A549 (cell line): ENCODE data around the gene SNAP29. TPM values are rescaled to one million over a fixed set of nuclear protein-coding genes. Genes with fewer than 3 reads are reported as not detected.

ENCODE experiments used
- ATAC-seq, 2 experiments: fragments of 200-7000 bp in 1 of 2; fragments of >200 bp in 1 of 2; cut with Nextera tagmentation in 1 of 2; cut with Tn5 transposase in 1 of 2; 3 replicates each; pipeline versions ENCODE4 v1.8.0 to v1.9.1; 2018 to 2020; ENCODE audit warnings: mild to moderate bottlenecking in 1 of 2, moderate library complexity in 1 of 2
- CTCF ChIA-PET: fragments of 300-600 bp; sonication (Branson Sonifier 250); formaldehyde crosslinking; extraction: SDS; loops from one replicate; lab custom pipeline; 2021; ENCODE audit warnings: antibody characterized with exemption, inconsistent platforms; lab: Yijun Ruan, JAX
- POLR2A ChIA-PET: fragments of 350-600 bp; formaldehyde crosslinking; extraction: SDS; loops from one replicate; lab custom pipeline; 2021; ENCODE audit warnings: antibody characterized with exemption, inconsistent platforms; lab: Yijun Ruan, JAX
- DNase-seq, 2 experiments: peaks; one replicate each; pipeline versions ENCODE4 v3.0.0 to v3.0.0-alpha.2; 2011 to 2016; ENCODE audit warnings: low read depth in 1 of 2, low spot score in 1 of 2
- FAIRE-seq: peaks from 2 replicates; lab custom pipeline; 2011; peaks lifted over from hg19 to GRCh38; lab: Jason Lieb, UNC
- H3K27ac ChIP-seq, 2 experiments: fragments of >200 bp; sonication (Bioruptor Twin); formaldehyde crosslinking; 3 replicates each; pipeline ENCODE4 v1.5.1; 2016 to 2017
- H3K4me1 ChIP-seq: fragments of >200 bp; sonication (Bioruptor Twin); formaldehyde crosslinking; 3 replicates; pipeline ENCODE4 v1.6.1; 2016
- H3K4me2 ChIP-seq: fragments of >200 bp; sonication (Bioruptor Twin); formaldehyde crosslinking; 3 replicates; pipeline ENCODE4 v1.6.1; 2016
- H3K4me3 ChIP-seq: fragments of >200 bp; sonication (Bioruptor Twin); formaldehyde crosslinking; 3 replicates; pipeline ENCODE4 v1.5.1; 2016
- H3K9me3 ChIP-seq: fragments of >200 bp; sonication (Bioruptor Twin); formaldehyde crosslinking; 3 replicates; pipeline ENCODE4 v1.6.1; 2016
- CBX2 ChIP-seq: fragments of 200-600 bp; sonication (generic); IDR thresholded peaks from 2 replicates; pipeline ENCODE4 v1.6.1; 2016; ENCODE audit warnings: low read depth, mild to moderate bottlenecking, borderline replicate concordance
- CEBPB ChIP-seq, 2 experiments: fragments of >200 bp in 1 of 2; sonication (Bioruptor Twin) in 1 of 2; formaldehyde crosslinking in 1 of 2; IDR thresholded peaks; 2 replicates each; pipeline ENCODE4 v1.6.1; 2012 to 2016
- EP300 ChIP-seq, 2 experiments: fragments of >200 bp; sonication (Bioruptor Twin); formaldehyde crosslinking; IDR thresholded peaks; 2 replicates in 1 of 2; 3 replicates in 1 of 2; pipeline ENCODE4 v1.6.1; 2016 to 2017
- FOSB ChIP-seq: fragments of 250-450 bp; sonication (Bioruptor Pico); IDR thresholded peaks from 2 replicates; pipeline ENCODE4 v1.5.0; 2020; ENCODE audit warnings: mild to moderate bottlenecking, moderate library complexity
- GATA3 ChIP-seq: IDR thresholded peaks from 2 replicates; pipeline ENCODE4 v1.6.1; 2012; ENCODE audit warnings: borderline replicate concordance
- HOXB13 ChIP-seq: fragments of 250-450 bp; sonication (Bioruptor Pico); IDR thresholded peaks from 2 replicates; pipeline ENCODE4 v1.5.0; 2020; ENCODE audit warnings: low read depth, mild to moderate bottlenecking, moderate library complexity
- JUNB ChIP-seq: fragments of >200 bp; sonication (Bioruptor Twin); formaldehyde crosslinking; IDR thresholded peaks from 2 replicates; pipeline ENCODE4 v1.6.1; 2016
- MAFK ChIP-seq: fragments of 450-650 bp; IDR thresholded peaks from 2 replicates; pipeline ENCODE4 v1.6.1; 2014; ENCODE audit not compliant: partially characterized antibody
- MAZ ChIP-seq: fragments of 150-350 bp; IDR thresholded peaks from 2 replicates; pipeline ENCODE4 v1.6.1; 2014; ENCODE audit warnings: antibody characterized with exemption, low read depth, low read length, borderline replicate concordance
- POLR2A ChIP-seq: IDR thresholded peaks from 2 replicates; pipeline ENCODE4 v1.6.1; 2012; ENCODE audit warnings: mild to moderate bottlenecking, low read length
- RARB ChIP-seq: fragments of 250-450 bp; sonication (Bioruptor Pico); IDR thresholded peaks from 2 replicates; pipeline ENCODE4 v1.8.0; 2021; ENCODE audit warnings: mild to moderate bottlenecking, moderate library complexity
- RFX5 ChIP-seq: fragments of 450-650 bp; IDR thresholded peaks from 2 replicates; pipeline ENCODE4 v1.7.1; 2014; ENCODE audit warnings: antibody characterized with exemption, mild to moderate bottlenecking, moderate library complexity
- RNF2 ChIP-seq: fragments of 200-600 bp; sonication (generic); IDR thresholded peaks from 2 replicates; pipeline ENCODE4 v1.6.1; 2016; ENCODE audit warnings: low read depth, mild to moderate bottlenecking, antibody characterized with exemption, moderate library complexity, borderline replicate concordance
- TFCP2L1 ChIP-seq: fragments of 250-450 bp; sonication (Bioruptor Pico); IDR thresholded peaks from 2 replicates; pipeline ENCODE4 v1.5.0; 2021; ENCODE audit warnings: mild to moderate bottlenecking
- TP53 ChIP-seq: fragments of 250-450 bp; sonication (Bioruptor Pico); IDR thresholded peaks from 2 replicates; pipeline ENCODE4 v1.5.0; 2021; ENCODE audit warnings: mild to moderate bottlenecking, moderate library complexity
- ZFP36 ChIP-seq: fragments of 450-650 bp; IDR thresholded peaks from 2 replicates; pipeline ENCODE4 v1.6.1; 2014; ENCODE audit warnings: borderline replicate concordance; ENCODE audit not compliant: partially characterized antibody
- ZNF302 ChIP-seq: fragments of 250-450 bp; sonication (Bioruptor Pico); IDR thresholded peaks from 2 replicates; pipeline ENCODE4 v1.9.0; 2021; ENCODE audit warnings: inconsistent platforms, mild to moderate bottlenecking, moderate library complexity
- WGBS: methylation state at CpG from one replicate; pipeline ENCODE4 v1.1.6; 2017; ENCODE audit errors: missing lambda C conversion rate; 5-methylcytosine and 5-hydroxymethylcytosine counted together
- polyA plus RNA-seq, 4 experiments: library from polyadenylated mRNA; depleted of rRNA in 3 of 4; stranded (reverse); fragments of >200 nt; fragmentation: RNase III in 1 of 4; extraction: RNeasy Plus Mini Kit Qiagen cat#74134 plus additional on column Dnase treatment in 1 of 4; gene quantifications; 2 replicates in 3 of 4; 3 replicates in 1 of 4; pipeline ENCODE4 v1.2.3, GENCODE V29; 2011 to 2017
- TF ChIP-seq, protein P1 (sequence below): fragments of >200 bp; sonication (Bioruptor Twin); formaldehyde crosslinking; IDR thresholded peaks from 3 replicates; pipeline ENCODE4 v1.6.1; 2016
- TF ChIP-seq, protein P2 (sequence below): fragments of 150-350 bp; IDR thresholded peaks from 2 replicates; pipeline ENCODE4 v1.6.1; 2014; ENCODE audit warnings: low read depth, mild to moderate bottlenecking, low read length
- TF ChIP-seq, protein P3 (sequence below): IDR thresholded peaks from 2 replicates; pipeline ENCODE4 v1.6.1; 2012
- TF ChIP-seq, protein P4 (sequence below): fragments of 250-450 bp; sonication (Bioruptor Pico); IDR thresholded peaks from 2 replicates; pipeline ENCODE4 v1.5.0; 2021; ENCODE audit warnings: mild to moderate bottlenecking, moderate library complexity, borderline replicate concordance
- TF ChIP-seq, protein P5 (sequence below): fragments of 450-650 bp; IDR thresholded peaks from 2 replicates; pipeline ENCODE4 v1.6.1; 2014; ENCODE audit warnings: antibody characterized with exemption
- TF ChIP-seq, protein P6 (sequence below): IDR thresholded peaks from 2 replicates; pipeline ENCODE4 v1.6.1; 2012; ENCODE audit warnings: low read depth, borderline replicate concordance

The SNAP29 gene
- polyA plus RNA-seq, 2 of the 4 experiments (the other 2 are of a cell fraction), result 14.2 to 20.1 TPM

DNA sequence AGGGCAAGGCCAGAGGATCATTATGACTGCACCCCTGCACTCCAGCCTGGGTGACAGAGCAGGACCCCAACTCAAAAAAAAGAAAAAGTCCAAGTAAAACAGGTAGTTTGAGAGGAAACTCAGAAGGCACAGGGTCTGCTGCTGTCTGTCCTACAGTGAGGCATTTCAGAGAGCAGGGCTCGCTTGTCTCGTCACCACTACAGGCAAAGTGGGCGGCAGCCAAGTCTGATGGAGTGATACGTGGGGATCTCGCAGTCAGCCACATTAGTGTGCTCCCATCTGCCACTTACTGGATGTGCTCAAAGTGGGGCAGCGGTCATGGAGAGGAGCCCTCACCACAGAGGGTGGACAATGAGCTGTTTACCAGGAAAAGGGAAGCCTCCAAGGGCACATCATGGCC is 42.2 kb upstream of the SNAP29 start (continued):
- TF ChIP-seq, protein P1, sequence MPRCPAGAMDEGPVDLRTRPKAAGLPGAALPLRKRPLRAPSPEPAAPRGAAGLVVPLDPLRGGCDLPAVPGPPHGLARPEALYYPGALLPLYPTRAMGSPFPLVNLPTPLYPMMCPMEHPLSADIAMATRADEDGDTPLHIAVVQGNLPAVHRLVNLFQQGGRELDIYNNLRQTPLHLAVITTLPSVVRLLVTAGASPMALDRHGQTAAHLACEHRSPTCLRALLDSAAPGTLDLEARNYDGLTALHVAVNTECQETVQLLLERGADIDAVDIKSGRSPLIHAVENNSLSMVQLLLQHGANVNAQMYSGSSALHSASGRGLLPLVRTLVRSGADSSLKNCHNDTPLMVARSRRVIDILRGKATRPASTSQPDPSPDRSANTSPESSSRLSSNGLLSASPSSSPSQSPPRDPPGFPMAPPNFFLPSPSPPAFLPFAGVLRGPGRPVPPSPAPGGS, result no peak
- TF ChIP-seq RFX5, result no peak
- TF ChIP-seq, protein P2, sequence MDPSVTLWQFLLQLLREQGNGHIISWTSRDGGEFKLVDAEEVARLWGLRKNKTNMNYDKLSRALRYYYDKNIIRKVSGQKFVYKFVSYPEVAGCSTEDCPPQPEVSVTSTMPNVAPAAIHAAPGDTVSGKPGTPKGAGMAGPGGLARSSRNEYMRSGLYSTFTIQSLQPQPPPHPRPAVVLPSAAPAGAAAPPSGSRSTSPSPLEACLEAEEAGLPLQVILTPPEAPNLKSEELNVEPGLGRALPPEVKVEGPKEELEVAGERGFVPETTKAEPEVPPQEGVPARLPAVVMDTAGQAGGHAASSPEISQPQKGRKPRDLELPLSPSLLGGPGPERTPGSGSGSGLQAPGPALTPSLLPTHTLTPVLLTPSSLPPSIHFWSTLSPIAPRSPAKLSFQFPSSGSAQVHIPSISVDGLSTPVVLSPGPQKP, result no peak
- TF ChIP-seq, protein P3, sequence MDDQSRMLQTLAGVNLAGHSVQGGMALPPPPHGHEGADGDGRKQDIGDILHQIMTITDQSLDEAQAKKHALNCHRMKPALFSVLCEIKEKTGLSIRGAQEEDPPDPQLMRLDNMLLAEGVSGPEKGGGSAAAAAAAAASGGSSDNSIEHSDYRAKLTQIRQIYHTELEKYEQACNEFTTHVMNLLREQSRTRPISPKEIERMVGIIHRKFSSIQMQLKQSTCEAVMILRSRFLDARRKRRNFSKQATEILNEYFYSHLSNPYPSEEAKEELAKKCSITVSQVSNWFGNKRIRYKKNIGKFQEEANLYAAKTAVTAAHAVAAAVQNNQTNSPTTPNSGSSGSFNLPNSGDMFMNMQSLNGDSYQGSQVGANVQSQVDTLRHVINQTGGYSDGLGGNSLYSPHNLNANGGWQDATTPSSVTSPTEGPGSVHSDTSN, result no peak
- no peak for TF ChIP-seq FOSB (CRISPR knock-in tag)

DNA sequence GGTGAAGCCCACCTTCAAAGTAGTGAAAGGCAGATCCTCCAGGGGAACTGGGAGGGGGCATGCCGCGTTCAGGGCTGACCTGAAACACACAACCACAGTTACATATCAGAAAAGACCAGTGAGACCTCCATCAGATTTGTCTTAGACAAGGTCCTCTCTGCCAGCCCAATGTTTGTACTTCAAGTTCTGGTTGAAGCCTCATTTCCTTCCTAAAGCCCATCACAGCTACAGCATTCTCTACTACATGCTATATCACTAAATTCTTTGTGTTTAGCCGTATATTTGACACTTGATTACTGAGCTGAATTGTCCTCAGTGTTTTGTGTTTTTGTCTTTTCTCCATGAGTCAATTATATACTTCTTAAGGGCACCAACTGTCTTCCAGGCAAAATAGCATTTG is 40.3 kb upstream of the SNAP29 start:
- ChIA-PET CTCF (interaction anchor here (2.3 kb wide), 1 partner anchor 14 kb away, joined by 8 read pairs; no protein-coding TSS in a partner anchor), POLR2A (no interaction called here)
- WGBS, result 93% methylated on average over 3 of the region's 3 CpGs
- no peak overlapping the region for H3K27ac ChIP-seq
- H3K4me1 ChIP-seq, result no peaks in the 10 kb centered on the region
- no peak for ATAC-seq
- TF ChIP-seq POLR2A (no peak), MAFK (no peak), CBX2 (no peak), HOXB13 (CRISPR knock-in tag) (no peak), ZFP36 (no peak), RARB (CRISPR knock-in tag) (no peak), MAZ (no peak), CEBPB (IDR thresholded peaks at IDR 0.05) (no peak)
- TF ChIP-seq, protein P1, result no peak
- TF ChIP-seq, protein P4, sequence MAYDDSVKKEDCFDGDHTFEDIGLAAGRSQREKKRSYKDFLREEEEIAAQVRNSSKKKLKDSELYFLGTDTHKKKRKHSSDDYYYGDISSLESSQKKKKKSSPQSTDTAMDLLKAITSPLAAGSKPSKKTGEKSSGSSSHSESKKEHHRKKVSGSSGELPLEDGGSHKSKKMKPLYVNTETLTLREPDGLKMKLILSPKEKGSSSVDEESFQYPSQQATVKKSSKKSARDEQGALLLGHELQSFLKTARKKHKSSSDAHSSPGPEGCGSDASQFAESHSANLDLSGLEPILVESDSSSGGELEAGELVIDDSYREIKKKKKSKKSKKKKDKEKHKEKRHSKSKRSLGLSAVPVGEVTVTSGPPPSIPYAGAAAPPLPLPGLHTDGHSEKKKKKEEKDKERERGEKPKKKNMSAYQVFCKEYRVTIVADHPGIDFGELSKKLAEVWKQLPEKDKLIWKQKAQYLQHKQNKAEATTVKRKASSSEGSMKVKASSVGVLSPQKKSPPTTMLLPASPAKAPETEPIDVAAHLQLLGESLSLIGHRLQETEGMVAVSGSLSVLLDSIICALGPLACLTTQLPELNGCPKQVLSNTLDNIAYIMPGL (CRISPR knock-in tag), result no peak
- TF ChIP-seq, protein P5, sequence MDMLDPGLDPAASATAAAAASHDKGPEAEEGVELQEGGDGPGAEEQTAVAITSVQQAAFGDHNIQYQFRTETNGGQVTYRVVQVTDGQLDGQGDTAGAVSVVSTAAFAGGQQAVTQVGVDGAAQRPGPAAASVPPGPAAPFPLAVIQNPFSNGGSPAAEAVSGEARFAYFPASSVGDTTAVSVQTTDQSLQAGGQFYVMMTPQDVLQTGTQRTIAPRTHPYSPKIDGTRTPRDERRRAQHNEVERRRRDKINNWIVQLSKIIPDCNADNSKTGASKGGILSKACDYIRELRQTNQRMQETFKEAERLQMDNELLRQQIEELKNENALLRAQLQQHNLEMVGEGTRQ, result no peak
- DNase-seq, result no peak
- no peak for FAIRE-seq
- H3K9me3 ChIP-seq, result no peaks in the 10 kb centered on the region
- no peak overlapping the region for H3K4me2 ChIP-seq
- H3K4me3 ChIP-seq, result no peak overlapping the region

DNA sequence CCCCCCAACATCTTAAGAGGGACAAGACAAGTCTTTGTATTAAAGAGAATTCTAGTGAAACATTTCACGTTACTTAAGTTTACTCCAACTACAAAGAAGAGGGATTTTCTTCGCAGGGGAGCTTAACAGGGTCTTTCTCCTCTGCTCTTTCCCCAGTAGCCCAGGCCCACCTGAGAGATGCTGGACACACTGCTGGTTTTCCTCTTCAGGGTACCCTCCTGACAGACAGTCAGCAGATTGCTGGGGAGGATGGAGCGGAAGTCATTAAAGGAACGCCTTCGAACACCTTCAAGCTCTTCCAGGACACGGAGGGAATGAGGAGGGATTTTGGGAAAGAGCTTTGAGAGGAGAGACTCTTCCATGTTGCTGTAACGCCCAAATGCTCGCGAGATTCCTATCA is 39.3 kb upstream of the SNAP29 start:
- Histone ChIP-seq H3K4me3 (no peak overlapping the region), H3K9me3 (no peaks in the 10 kb centered on the region), H3K4me2 (no peak overlapping the region), H3K27ac (no peak overlapping the region), H3K4me1 (no peaks in the 10 kb centered on the region)
- FAIRE-seq, result no peak
- CTCF ChIA-PET, result no interaction called here
- TF ChIP-seq, protein P4 (CRISPR knock-in tag), result no peak
- no peak for TF ChIP-seq GATA3
- TF ChIP-seq MAZ, result no peak
- TF ChIP-seq RNF2, result no peak
- TF ChIP-seq, protein P6, sequence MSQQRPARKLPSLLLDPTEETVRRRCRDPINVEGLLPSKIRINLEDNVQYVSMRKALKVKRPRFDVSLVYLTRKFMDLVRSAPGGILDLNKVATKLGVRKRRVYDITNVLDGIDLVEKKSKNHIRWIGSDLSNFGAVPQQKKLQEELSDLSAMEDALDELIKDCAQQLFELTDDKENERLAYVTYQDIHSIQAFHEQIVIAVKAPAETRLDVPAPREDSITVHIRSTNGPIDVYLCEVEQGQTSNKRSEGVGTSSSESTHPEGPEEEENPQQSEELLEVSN, result no peak
- TF ChIP-seq JUNB, result no peak
- TF ChIP-seq POLR2A, result no peak
- no peak for TF ChIP-seq ZNF302 (CRISPR knock-in tag)
- no peak for TF ChIP-seq TFCP2L1 (CRISPR knock-in tag)
- TF ChIP-seq EP300 (IDR thresholded peaks at IDR 0.05), result no peak
- TF ChIP-seq RARB (CRISPR knock-in tag), result no peak
- TF ChIP-seq TP53 (CRISPR knock-in tag), result no peak
- no peak for TF ChIP-seq FOSB (CRISPR knock-in tag)
- TF ChIP-seq CEBPB (IDR thresholded peaks at IDR 0.05), result no peak
- DNase-seq, result no peak
- POLR2A ChIA-PET, result no interaction called here
- 96% methylated on average over 9 of the region's 9 CpGs for WGBS
- ATAC-seq, result no peak
